ENCODE results near the gene CNTD1.
A peak's percentile ranks its signal among the peaks of the same experiment; 100 is the strongest.

CNTD1 gene

DNA sequence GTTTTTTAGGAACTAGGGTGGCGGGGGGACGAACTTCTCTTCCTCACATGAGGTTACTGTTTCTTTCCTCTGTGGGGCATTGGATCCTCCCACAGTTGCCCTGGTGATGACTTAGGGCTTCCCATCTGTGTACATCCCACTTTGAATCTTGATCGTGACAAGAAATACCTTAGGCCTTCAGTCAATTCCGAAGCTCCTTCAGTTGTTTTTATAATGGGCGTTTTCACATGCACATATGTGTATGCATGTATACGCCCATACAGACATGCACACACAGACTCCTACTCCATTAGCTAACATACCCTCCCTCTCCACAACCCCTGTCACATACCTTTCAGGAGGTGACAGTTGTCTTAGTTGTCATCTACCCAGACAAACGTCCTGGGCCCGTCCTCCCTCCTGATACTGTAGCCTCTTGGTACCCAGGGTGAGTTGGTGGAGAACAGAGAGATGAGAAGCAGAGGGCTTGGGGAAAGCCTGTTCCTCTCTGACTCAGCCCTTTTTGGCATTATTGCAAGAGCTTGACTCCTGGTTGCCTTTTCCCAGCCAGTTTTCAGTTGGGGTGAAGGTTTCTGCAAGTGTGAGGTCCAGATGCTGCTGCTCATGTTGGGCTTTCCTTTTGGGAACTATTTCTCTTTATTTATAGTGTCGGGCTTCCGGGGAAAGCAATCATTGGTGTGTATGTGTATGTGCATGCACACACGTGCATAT lies 43.5 kb downstream of the CNTD1 start:
- ATAC-seq (ENCODE audit: insufficient read depth, low read depth) (no peak), DNase-seq (no peak)
- Histone ChIP-seq H3K4me2 (ENCODE audit: insufficient read depth, low read length) (no peak overlapping the region), H4K20me1 (ENCODE audit: insufficient read depth, low read length) (peaks cover 20% of the 10 kb centered on the region), H2AFZ (ENCODE audit: low read depth, low read length) (no peak overlapping the region), H3K36me3 (ENCODE audit: insufficient read depth, low read length) (peaks cover 73% of the 10 kb centered on the region), H3K9me3 (ENCODE audit: insufficient read depth, low read length, severe bottlenecking) (no peaks in the 10 kb centered on the region), H3K79me2 (ENCODE audit: insufficient read depth, low read length) (no peaks in the 10 kb centered on the region; the same call in 1 of the 2 replicates), H3K27me3 (ENCODE audit: insufficient read depth, low read length, poor library complexity) (no peaks in the 10 kb centered on the region), H3K9ac (ENCODE audit: low read depth, low read length) (no peak overlapping the region), H3K27ac (ENCODE audit: low read length) (no peak overlapping the region), H3K4me1 (ENCODE audit: insufficient read depth, low read length) (no peaks in the 10 kb centered on the region), H3K4me3 (ENCODE audit: low read depth in 1 of 2, low read length in 2 of 2) (no peak overlapping the region)
- TF ChIP-seq, protein P1, sequence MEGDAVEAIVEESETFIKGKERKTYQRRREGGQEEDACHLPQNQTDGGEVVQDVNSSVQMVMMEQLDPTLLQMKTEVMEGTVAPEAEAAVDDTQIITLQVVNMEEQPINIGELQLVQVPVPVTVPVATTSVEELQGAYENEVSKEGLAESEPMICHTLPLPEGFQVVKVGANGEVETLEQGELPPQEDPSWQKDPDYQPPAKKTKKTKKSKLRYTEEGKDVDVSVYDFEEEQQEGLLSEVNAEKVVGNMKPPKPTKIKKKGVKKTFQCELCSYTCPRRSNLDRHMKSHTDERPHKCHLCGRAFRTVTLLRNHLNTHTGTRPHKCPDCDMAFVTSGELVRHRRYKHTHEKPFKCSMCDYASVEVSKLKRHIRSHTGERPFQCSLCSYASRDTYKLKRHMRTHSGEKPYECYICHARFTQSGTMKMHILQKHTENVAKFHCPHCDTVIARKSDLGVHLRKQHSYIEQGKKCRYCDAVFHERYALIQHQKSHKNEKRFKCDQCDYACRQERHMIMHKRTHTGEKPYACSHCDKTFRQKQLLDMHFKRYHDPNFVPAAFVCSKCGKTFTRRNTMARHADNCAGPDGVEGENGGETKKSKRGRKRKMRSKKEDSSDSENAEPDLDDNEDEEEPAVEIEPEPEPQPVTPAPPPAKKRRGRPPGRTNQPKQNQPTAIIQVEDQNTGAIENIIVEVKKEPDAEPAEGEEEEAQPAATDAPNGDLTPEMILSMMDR (IDR thresholded peaks at IDR 0.05; ENCODE audit: borderline replicate concordance, extremely low read depth, low read length, poor library complexity, severe bottlenecking) = no peak
- TF ChIP-seq EZH2 (IDR thresholded peaks at IDR 0.05; ENCODE audit: borderline replicate concordance, low read depth, low read length, severe bottlenecking) = no peak

DNA sequence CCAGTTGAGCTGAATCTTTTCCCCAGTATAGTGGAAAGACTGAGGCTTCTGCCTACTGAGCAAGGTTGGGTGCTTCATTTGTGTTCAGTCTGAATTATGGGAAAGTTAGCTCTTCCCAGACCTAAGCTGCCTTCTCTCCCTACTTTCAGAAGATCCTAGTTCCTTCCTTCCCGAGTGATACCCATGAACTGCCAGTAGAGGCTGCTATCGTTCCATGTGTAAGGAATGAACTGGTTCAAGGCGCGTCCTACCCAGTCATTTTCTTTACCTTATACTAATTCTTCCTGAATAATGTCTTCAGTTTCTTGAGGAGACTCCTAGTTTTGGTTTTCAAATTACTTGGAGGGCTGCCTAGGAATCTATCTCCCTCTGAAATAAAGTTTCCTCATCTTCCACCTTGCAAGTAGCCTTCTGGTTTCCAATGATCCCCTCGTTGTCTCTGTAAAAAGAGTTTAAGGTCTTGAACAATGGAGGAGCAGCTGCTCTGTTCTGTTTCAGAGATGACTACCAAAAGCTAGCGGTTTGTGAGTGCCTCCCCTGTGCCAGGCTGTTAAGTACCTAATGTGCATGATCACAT lies 44.8 kb downstream of the CNTD1 start:
- TF ChIP-seq, protein P1 (IDR thresholded peaks at IDR 0.05; ENCODE audit: borderline replicate concordance, extremely low read depth, low read length, poor library complexity, severe bottlenecking) = peak; percentile 77
- no peak for TF ChIP-seq EZH2 (IDR thresholded peaks at IDR 0.05; ENCODE audit: borderline replicate concordance, low read depth, low read length, severe bottlenecking)
- H3K9ac ChIP-seq (ENCODE audit: low read depth, low read length) = no peak overlapping the region
- H3K4me2 ChIP-seq (ENCODE audit: insufficient read depth, low read length) = no peak overlapping the region
- ATAC-seq (ENCODE audit: insufficient read depth, low read depth) = 0 out of 3 replicates have a peak, but pooled peaks have one; percentile 47
- no peak overlapping the region for H2AFZ ChIP-seq (ENCODE audit: low read depth, low read length)
- H3K79me2 ChIP-seq (ENCODE audit: insufficient read depth, low read length) = no peaks in the 10 kb centered on the region
- H3K36me3 ChIP-seq (ENCODE audit: insufficient read depth, low read length) = peaks cover 60% of the 10 kb centered on the region
- no peaks in the 10 kb centered on the region for H3K9me3 ChIP-seq (ENCODE audit: insufficient read depth, low read length, severe bottlenecking)
- H3K4me3 ChIP-seq (ENCODE audit: low read depth in 1 of 2, low read length in 2 of 2) = no peak overlapping the region
- peaks cover 20% of the 10 kb centered on the region for H4K20me1 ChIP-seq (ENCODE audit: insufficient read depth, low read length)
- peak; percentile 21 for DNase-seq
- H3K27me3 ChIP-seq (ENCODE audit: insufficient read depth, low read length, poor library complexity) = no peaks in the 10 kb centered on the region
- no peak overlapping the region for H3K27ac ChIP-seq (ENCODE audit: low read length)
- H3K4me1 ChIP-seq (ENCODE audit: insufficient read depth, low read length) = no peaks in the 10 kb centered on the region

DNA sequence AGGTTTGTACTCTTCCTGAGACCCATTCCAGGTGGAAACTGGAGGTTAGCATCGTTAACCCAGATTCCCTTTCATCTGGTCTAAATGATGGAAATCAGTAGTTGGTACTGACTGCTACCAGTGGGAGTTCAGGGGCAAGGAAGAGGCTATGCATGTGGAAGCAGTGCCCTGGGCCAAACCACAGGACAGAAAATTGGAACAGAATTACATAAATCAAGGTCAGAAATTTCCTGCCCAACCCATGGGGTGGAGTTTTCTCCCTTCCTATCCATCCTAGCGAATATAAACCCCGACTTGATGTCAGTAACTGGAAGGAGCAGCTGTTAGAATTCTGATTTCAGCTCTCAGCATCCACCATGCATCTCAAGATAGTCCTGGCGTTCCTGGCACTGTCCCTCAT lies 45.6 kb downstream of the CNTD1 start, which contains the start of gene AOC2:
AOC2 (plus strand) TSS at position 310 of the 400 bp plus-strand sequence; CDS start at position 357, 47 bp downstream.
- Histone ChIP-seq H3K4me3 (ENCODE audit: low read depth in 1 of 2, low read length in 2 of 2) (no peak within 1 kb of the TSS), H3K4me2 (ENCODE audit: insufficient read depth, low read length) (no peak within 1 kb of the TSS), H2AFZ (ENCODE audit: low read depth, low read length) (no peak within 1 kb of the TSS), H4K20me1 (ENCODE audit: insufficient read depth, low read length) (peaks cover 16% of the 10 kb centered on the region), H3K27me3 (ENCODE audit: insufficient read depth, low read length, poor library complexity) (no peaks in the 10 kb centered on the region), H3K4me1 (ENCODE audit: insufficient read depth, low read length) (no peaks in the 10 kb centered on the region), H3K9ac (ENCODE audit: low read depth, low read length) (no peak within 1 kb of the TSS), H3K27ac (ENCODE audit: low read length) (no peak within 1 kb of the TSS), H3K36me3 (ENCODE audit: insufficient read depth, low read length) (peaks cover 52% of the 10 kb centered on the region), H3K9me3 (ENCODE audit: insufficient read depth, low read length, severe bottlenecking) (no peaks in the 10 kb centered on the region), H3K79me2 (ENCODE audit: insufficient read depth, low read length) (no peaks in the 10 kb centered on the region)
- no peak for DNase-seq
- TF ChIP-seq EZH2 (IDR thresholded peaks at IDR 0.05; ENCODE audit: borderline replicate concordance, low read depth, low read length, severe bottlenecking) = no peak
- TF ChIP-seq, protein P1 (IDR thresholded peaks at IDR 0.05; ENCODE audit: borderline replicate concordance, extremely low read depth, low read length, poor library complexity, severe bottlenecking) = no peak
- ATAC-seq (ENCODE audit: insufficient read depth, low read depth) = no peak
